ENCODE results near the gene FBXW7. TPM values are rescaled to one million over a fixed set of nuclear protein-coding genes. Genes with fewer than 3 reads are reported as not detected.
A peak's percentile ranks its signal among the peaks of the same experiment; 100 is the strongest.

The FBXW7 gene
- total RNA-seq, 1 experiment from 2014 or later: 38.9 TPM

GRCh38 chr4:152369203-152369901 is 166.5 kb downstream of the FBXW7 start:
- in situ Hi-C loops (cut with HindIII; ENCODE audit: low pct_unique_long_range_greater_than_20kb, low sequenced_read_pairs): no loop called here
- DNase-seq (ENCODE audit: low read depth): no peak

DNA sequence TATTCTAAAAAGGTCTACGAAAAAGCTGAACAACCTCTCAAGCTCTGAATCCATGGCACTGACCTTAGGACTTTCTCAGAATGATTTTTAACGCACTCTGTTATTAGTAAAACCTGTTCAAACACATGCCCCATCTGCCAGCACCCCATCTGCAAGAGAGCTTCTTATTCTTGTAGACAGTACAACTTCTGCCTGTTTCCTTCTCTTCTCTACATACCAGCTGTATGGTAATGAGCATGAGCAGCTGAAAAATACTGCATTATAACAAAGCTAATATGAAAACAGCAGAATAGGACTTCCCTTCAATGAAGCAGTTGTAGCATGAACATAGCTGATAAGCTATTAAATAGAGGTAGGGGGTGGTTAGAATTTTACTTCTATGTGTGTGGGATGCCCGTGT is 167.9 kb downstream of the FBXW7 start:
- in situ Hi-C loops (cut with HindIII; ENCODE audit: low pct_unique_long_range_greater_than_20kb, low sequenced_read_pairs): no loop called here

GRCh38 chr4:152364883-152365282 is 171.0 kb downstream of the FBXW7 start:
- in situ Hi-C loops (cut with HindIII; ENCODE audit: low pct_unique_long_range_greater_than_20kb, low sequenced_read_pairs): no loop called here
- DNase-seq (ENCODE audit: low read depth): no peak

More for the DNA sequence above, 167.9 kb downstream of the FBXW7 start:
- DNase-seq (ENCODE audit: low read depth): no peak

- in situ Hi-C loops (cut with HindIII; ENCODE audit: low pct_unique_long_range_greater_than_20kb, low sequenced_read_pairs): no loop called here
- DNase-seq (ENCODE audit: low read depth): no peak
Measured at GRCh38 chr4:152364383-152364782, 171.5 kb downstream of the FBXW7 start.

DNA sequence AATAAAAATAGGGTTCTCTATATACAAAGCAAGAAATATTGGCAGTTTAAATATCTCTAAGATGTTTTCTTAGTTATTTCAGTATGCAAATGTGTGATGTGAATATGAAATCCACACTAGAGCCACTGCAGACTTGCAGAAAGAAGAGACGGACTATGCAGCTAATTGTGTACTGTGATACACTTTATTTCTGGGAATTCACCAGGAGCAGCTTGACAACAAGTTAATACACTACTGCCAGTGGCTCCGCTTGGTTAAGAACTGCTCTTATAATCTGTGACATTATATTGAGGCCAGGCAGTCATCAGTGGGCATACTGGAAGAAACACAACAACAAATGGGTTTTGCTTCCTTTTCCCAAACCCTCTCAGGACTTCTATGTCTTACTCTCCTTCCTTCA is 172.0 kb downstream of the FBXW7 start:
- in situ Hi-C loops (cut with HindIII; ENCODE audit: low pct_unique_long_range_greater_than_20kb, low sequenced_read_pairs): no loop called here
- DNase-seq (ENCODE audit: low read depth): no peak

GRCh38 chr4:152363086-152363485 is 172.8 kb downstream of the FBXW7 start:
- in situ Hi-C loops (cut with HindIII; ENCODE audit: low pct_unique_long_range_greater_than_20kb, low sequenced_read_pairs): no loop called here
- DNase-seq (ENCODE audit: low read depth): no peak

DNA sequence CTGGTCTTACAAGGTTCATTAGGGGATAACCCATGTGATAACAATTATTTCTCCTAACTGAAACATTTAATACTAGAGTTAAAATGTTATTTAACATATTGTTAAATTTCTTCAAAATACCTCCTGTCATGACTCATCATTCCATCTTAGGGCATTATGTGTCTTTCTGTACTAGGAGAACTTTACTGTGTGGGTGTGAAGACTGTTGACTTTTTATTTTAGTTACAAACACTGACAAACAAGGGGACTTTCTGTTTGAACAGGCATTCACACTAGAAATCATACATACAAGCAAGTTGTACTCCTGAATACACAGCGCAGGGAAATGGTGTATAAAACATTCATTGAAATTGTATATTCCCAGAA is 175.9 kb downstream of the FBXW7 start:
- no peak for DNase-seq (ENCODE audit: low read depth)
- in situ Hi-C loops (cut with HindIII; ENCODE audit: low pct_unique_long_range_greater_than_20kb, low sequenced_read_pairs): no loop called here

DNA sequence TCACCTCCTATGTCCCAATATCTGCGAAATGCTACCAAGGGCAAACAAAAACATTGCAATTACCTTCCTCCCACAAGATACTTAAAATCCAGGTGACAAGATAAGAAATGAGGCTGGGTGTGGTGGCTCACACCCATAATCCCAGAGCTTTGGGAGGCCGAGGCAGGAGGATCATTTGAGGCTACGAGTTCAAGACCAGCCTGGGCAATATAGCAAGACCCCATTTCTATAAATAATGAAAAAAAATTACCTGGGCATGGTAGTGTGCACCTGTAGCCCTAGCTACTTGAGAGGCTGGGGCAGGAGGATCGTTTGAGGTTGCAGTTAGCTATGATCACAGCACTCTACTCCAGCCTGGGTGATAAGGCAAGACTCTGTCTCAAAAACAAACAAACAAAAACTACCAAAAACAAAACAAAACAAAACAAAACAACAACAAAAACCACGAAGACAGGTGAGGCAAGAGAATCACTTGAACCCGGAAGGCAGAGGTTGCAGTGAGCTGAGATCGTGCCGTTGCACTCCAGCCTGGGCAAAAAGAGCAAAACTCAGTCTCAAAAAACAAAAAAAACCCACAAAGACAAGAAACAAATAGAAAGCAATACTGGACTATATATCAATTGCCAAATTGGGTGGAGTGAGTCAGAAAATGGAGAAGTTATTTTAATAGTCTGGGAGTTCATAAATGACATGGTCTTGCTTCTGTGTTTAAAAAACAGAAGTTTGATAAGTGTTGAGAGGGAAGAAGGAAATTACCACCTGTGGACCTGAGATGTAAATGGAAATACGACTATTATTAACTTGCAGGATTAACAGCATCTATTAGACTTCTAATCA is 176.5 kb downstream of the FBXW7 start:
- DNase-seq (ENCODE audit: low read depth): no peak
- in situ Hi-C loops (cut with HindIII; ENCODE audit: low pct_unique_long_range_greater_than_20kb, low sequenced_read_pairs): no loop called here

DNA sequence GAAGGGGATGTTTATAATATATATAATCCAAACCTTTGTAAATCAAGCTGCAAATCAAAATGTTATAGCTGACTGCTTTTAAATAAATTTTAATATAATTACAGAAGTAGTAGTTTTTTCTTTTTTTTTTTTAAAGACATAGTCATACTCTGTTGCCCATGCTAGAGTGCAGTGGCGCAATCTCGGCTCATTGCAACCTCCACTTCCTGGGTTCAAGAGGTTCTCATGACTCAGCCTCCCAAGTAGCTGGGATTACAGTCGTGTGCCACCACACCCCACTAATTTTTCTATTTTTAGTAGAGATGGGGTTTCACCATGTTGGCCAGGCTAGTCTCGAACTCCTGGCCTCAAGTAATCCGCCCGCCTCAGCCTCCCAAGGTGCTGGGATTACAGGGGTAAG is 178.7 kb downstream of the FBXW7 start:
- DNase-seq (ENCODE audit: low read depth): no peak
- in situ Hi-C loops (cut with HindIII; ENCODE audit: low pct_unique_long_range_greater_than_20kb, low sequenced_read_pairs): no loop called here

DNA sequence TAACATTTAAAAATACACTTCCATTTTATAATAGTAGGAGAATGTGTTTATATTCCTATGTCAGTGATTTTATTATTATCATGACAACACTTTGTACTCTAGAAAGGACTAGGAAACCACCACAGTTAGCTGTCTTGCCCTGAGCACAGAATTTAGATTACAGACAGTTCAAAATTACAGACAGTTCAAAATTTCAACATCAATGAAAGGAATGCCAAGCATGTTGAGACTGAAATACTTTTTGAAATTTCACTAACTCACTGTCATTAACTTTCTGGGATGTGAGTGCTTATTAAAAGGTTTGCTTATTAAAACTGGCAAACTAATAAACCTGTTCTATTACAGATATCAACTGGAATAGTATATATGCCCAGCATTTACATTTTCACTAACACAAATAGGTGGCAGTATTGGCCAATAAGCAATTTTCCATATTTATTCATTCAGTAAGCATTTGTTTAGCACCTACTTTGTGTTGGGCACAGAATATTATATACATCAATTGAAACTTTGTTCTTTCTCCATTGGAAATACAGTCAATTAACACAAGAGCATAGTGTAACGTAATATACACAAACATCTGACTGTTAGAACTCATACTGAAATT is 179.4 kb downstream of the FBXW7 start:
- no peak for DNase-seq (ENCODE audit: low read depth)
- in situ Hi-C loops (cut with HindIII; ENCODE audit: low pct_unique_long_range_greater_than_20kb, low sequenced_read_pairs): no loop called here

DNA sequence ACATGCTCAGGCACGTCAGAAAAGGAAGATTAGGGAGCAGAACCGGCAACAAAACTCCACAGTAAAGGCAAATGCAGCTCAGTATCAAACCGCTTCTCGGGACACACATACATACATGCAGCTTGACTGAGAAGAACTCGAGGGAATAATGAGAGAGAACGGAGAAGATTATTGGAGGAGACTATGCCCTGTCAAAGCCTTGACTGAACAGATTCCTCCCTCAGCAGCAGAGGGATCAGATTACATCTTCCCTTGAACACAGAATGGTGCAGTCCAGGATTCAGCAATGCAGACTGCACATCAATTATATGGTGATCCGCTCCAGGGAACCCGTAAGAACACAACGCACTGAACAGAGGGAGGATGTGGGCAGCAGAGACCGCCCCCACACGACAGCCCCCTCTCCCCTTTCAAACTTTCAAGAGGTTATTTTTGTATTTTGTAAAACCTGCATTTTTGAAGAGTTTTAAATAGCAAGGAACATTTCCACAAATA is 183.2 kb downstream of the FBXW7 start:
- DNase-seq (ENCODE audit: low read depth): peak; percentile 86
- in situ Hi-C loops (cut with HindIII; ENCODE audit: low pct_unique_long_range_greater_than_20kb, low sequenced_read_pairs): no loop called here

DNA sequence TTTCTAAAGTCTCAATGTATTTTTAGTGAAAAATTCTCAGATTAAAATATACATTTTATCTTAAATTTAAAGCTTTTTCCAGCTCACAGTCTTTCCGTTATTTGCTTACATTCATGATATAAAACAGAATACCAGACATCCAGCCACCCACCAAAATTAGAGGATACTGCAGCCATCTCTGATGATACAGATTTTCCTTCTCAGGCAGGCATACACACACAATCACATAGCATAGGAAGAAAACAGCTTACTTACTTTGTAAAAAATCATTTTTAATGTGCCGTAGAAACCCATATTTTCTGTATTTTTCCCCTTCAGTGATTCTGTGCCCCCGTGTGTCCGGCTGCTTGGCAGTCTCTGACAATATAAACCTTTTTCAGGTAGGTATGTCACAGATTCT is 183.7 kb downstream of the FBXW7 start:
- in situ Hi-C loops (cut with HindIII; ENCODE audit: low pct_unique_long_range_greater_than_20kb, low sequenced_read_pairs): no loop called here
- no peak for DNase-seq (ENCODE audit: low read depth)

DNA sequence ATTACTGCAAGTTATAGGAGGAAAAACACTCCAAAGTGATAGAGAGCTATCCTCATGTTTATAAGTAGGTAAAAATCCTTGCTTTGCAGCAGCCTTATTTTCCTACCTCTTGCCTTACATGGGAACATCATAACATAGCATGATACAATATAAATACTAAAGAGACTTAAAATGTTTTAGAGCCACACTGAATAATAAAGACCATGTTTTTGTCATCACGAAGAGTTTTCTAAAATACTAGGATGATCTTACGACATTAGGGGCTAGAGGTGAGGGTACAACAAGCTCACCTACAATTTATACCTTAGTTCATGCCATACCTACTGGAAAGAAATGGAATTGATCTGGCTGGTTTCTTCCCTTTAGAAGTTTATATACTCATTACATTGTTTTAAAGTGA is 184.8 kb downstream of the FBXW7 start:
- DNase-seq (ENCODE audit: low read depth): no peak
- in situ Hi-C loops (cut with HindIII; ENCODE audit: low pct_unique_long_range_greater_than_20kb, low sequenced_read_pairs): no loop called here

DNA sequence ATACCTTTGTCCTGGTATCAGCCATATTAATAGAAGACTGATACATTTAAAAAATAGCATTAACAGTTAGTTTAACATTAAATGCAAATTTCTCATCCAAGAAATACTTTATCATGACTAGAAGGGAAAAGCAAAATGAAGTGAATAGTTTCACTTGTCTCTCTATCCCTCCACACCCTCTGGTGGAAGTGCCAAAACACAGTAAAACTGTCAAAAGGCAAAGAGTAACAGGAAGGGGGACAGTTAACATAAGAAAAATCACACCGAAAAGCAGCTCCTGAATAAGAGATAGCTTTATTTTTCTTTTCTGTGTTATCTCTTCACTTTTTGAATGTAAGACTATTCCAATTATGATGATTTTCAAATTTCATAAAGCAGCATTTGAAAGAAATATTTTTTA is 187.2 kb downstream of the FBXW7 start:
- no peak for DNase-seq (ENCODE audit: low read depth)
- in situ Hi-C loops (cut with HindIII; ENCODE audit: low pct_unique_long_range_greater_than_20kb, low sequenced_read_pairs): no loop called here

- DNase-seq (ENCODE audit: low read depth): no peak
- in situ Hi-C loops (cut with HindIII; ENCODE audit: low pct_unique_long_range_greater_than_20kb, low sequenced_read_pairs): no loop called here
Measured at GRCh38 chr4:152346979-152347378, 188.9 kb downstream of the FBXW7 start.

- in situ Hi-C loops (cut with HindIII; ENCODE audit: low pct_unique_long_range_greater_than_20kb, low sequenced_read_pairs): no loop called here
- no peak for DNase-seq (ENCODE audit: low read depth)
Measured at GRCh38 chr4:152346526-152346925, 189.4 kb downstream of the FBXW7 start.

DNA sequence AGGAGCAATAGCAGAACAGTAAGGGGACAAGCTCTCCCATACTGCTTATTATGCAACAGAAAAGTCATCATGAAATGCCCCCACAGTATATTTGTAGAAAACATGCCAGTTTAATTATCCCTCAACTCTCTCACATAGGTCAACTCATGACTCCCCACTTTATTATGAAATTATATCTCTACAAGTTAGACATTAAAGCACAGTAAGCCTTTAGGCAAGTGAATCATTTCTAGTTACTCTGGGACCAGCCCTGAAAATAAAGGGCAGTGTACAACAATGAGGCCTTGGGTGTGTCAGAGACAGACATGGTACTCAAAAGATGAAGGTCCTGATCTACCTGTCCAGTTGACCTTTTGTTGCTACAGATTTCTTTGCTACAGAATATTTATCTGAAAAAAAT is 191.9 kb downstream of the FBXW7 start:
- in situ Hi-C loops (cut with HindIII; ENCODE audit: low pct_unique_long_range_greater_than_20kb, low sequenced_read_pairs): no loop called here
- no peak for DNase-seq (ENCODE audit: low read depth)

DNA sequence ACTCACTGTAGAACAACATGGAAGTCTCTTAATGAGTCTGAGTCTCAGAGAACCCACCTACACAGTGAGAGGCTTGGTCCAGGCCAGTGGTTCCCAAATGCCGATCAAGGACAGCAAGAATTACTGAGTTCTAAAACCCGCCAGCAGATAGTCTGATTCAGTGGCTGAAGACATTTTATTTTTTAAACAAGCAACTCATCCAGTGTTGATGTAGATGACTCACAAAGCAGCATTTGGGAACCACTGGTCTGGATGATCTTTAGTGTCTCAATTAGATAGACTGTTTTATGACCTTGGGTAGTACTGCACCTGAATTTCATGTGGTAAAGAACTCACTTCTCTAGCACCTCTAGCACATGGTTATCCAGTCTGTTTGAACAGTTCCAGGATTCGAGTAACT is 193.6 kb downstream of the FBXW7 start:
- peak; percentile 40 for DNase-seq (ENCODE audit: low read depth)
- in situ Hi-C loops (cut with HindIII; ENCODE audit: low pct_unique_long_range_greater_than_20kb, low sequenced_read_pairs): no loop called here

- DNase-seq (ENCODE audit: low read depth): no peak
- in situ Hi-C loops (cut with HindIII; ENCODE audit: low pct_unique_long_range_greater_than_20kb, low sequenced_read_pairs): no loop called here
Measured at GRCh38 chr4:152340818-152341217, 195.1 kb downstream of the FBXW7 start.
